ENCODE data around the gene RHBDL3. TPM values are rescaled to one million over a fixed set of nuclear protein-coding genes. Genes with fewer than 3 reads are reported as not detected.
A peak's percentile ranks its signal among the peaks of the same experiment; 100 is the strongest.
"Not testable (repeated sequence)": the region's sequence is repeated elsewhere in the genome, so short reads cannot be mapped to it uniquely, and the experiment has no call there.

Gene RHBDL3
- total and polyA plus RNA-seq, 2 experiments from 2014 or later: 0.28 to 0.70 TPM

- WGBS (ENCODE audit: low lambda C conversion rate, missing lambda C conversion rate): 66% methylated on average over 4 of the region's 4 CpGs
- H3K9me3 ChIP-seq (ENCODE audit: low read depth): no peaks in the 10 kb centered on the region
Observed at GRCh38 chr17:32317353-32317752, 51.7 kb downstream of the RHBDL3 start.

GRCh38 chr17:32318071-32318470 is 52.4 kb downstream of the RHBDL3 start:
- TF ChIP-seq EZH2phosphoT487 (IDR thresholded peaks at IDR 0.05; ENCODE audit: low read depth, severe bottlenecking, unreplicated experiment) (no peak), CTCF (IDR thresholded peaks at IDR 0.05; ENCODE audit: poor library complexity) (no peak), EZH2 (IDR thresholded peaks at IDR 0.05; ENCODE audit: borderline replicate concordance) (no peak)
- H3K79me2 ChIP-seq: no peaks in the 10 kb centered on the region
- 97% methylated on average over 4 of the region's 8 CpGs for WGBS (ENCODE audit: low lambda C conversion rate, missing lambda C conversion rate)

More at GRCh38 chr17:32317353-32317752, 51.7 kb downstream of the RHBDL3 start:
- H3K4me1 ChIP-seq (ENCODE audit: insufficient read depth): no peaks in the 10 kb centered on the region
- H3K4me2 ChIP-seq: no peak overlapping the region
- H3K4me3 ChIP-seq: no peak overlapping the region
- H2AFZ ChIP-seq: no peak overlapping the region
- no peak for DNase-seq (ENCODE audit: low spot score)
- H3K36me3 ChIP-seq (replicated peaks; ENCODE audit: insufficient read depth, low read depth): no peaks in the 10 kb centered on the region
- no peaks in the 10 kb centered on the region for H3K79me2 ChIP-seq
- H3K27me3 ChIP-seq: peaks cover 14% of the 10 kb centered on the region
- TF ChIP-seq EZH2 (IDR thresholded peaks at IDR 0.05; ENCODE audit: borderline replicate concordance) (no peak), EZH2phosphoT487 (IDR thresholded peaks at IDR 0.05; ENCODE audit: low read depth, severe bottlenecking, unreplicated experiment) (no peak), CTCF (IDR thresholded peaks at IDR 0.05; ENCODE audit: poor library complexity) (no peak)
- H3K27ac ChIP-seq: no peak overlapping the region
- no peaks in the 10 kb centered on the region for H4K20me1 ChIP-seq (ENCODE audit: insufficient read depth, poor library complexity, severe bottlenecking)
- H3K9me2 ChIP-seq (replicated peaks; ENCODE audit: insufficient read depth): no peaks in the 10 kb centered on the region

GRCh38 chr17:32319548-32319905 is 53.9 kb downstream of the RHBDL3 start:
- Histone ChIP-seq H2AFZ (no peak overlapping the region), H3K9me3 (ENCODE audit: low read depth) (no peaks in the 10 kb centered on the region), H3K9me2 (replicated peaks; ENCODE audit: insufficient read depth) (no peaks in the 10 kb centered on the region), H3K4me2 (no peak overlapping the region), H3K4me1 (ENCODE audit: insufficient read depth) (no peaks in the 10 kb centered on the region), H4K20me1 (ENCODE audit: insufficient read depth, poor library complexity, severe bottlenecking) (no peaks in the 10 kb centered on the region), H3K79me2 (no peaks in the 10 kb centered on the region), H3K36me3 (replicated peaks; ENCODE audit: insufficient read depth, low read depth) (no peaks in the 10 kb centered on the region), H3K27me3 (peaks cover 14% of the 10 kb centered on the region), H3K4me3 (no peak overlapping the region), H3K27ac (no peak overlapping the region)
- DNase-seq (ENCODE audit: low spot score): peak; percentile 79
- 22% methylated on average over 5 of the region's 5 CpGs for WGBS (ENCODE audit: low lambda C conversion rate, missing lambda C conversion rate)
- peak; percentile 84 for TF ChIP-seq CTCF (IDR thresholded peaks at IDR 0.05; ENCODE audit: poor library complexity)
- no peak for TF ChIP-seq EZH2 (IDR thresholded peaks at IDR 0.05; ENCODE audit: borderline replicate concordance)

More at GRCh38 chr17:32318071-32318470, 52.4 kb downstream of the RHBDL3 start:
- Histone ChIP-seq H3K4me2 (no peak overlapping the region), H3K4me3 (no peak overlapping the region), H2AFZ (no peak overlapping the region), H3K9me3 (ENCODE audit: low read depth) (no peaks in the 10 kb centered on the region), H3K27ac (no peak overlapping the region), H3K4me1 (ENCODE audit: insufficient read depth) (no peaks in the 10 kb centered on the region), H4K20me1 (ENCODE audit: insufficient read depth, poor library complexity, severe bottlenecking) (no peaks in the 10 kb centered on the region), H3K9me2 (replicated peaks; ENCODE audit: insufficient read depth) (no peaks in the 10 kb centered on the region), H3K36me3 (replicated peaks; ENCODE audit: insufficient read depth, low read depth) (no peaks in the 10 kb centered on the region), H3K27me3 (peaks cover 14% of the 10 kb centered on the region)
- DNase-seq (ENCODE audit: low spot score): no peak

GRCh38 chr17:32320080-32320479 is 54.4 kb downstream of the RHBDL3 start:
- not testable (repeated sequence) for H3K4me2 ChIP-seq; H3K27me3 ChIP-seq; H3K9me3 ChIP-seq (ENCODE audit: low read depth); H3K9me2 ChIP-seq (replicated peaks; ENCODE audit: insufficient read depth); H3K27ac ChIP-seq; H3K4me1 ChIP-seq (ENCODE audit: insufficient read depth); H3K36me3 ChIP-seq (replicated peaks; ENCODE audit: insufficient read depth, low read depth); H3K79me2 ChIP-seq; H3K4me3 ChIP-seq; H4K20me1 ChIP-seq (ENCODE audit: insufficient read depth, poor library complexity, severe bottlenecking); DNase-seq (ENCODE audit: low spot score); H2AFZ ChIP-seq
- 87% methylated on average over 6 of the region's 6 CpGs for WGBS (ENCODE audit: low lambda C conversion rate, missing lambda C conversion rate)

All from hepatocyte (in vitro differentiated cells).